ENCODE results near the gene CDC14B.

CDC14B gene

DNA sequence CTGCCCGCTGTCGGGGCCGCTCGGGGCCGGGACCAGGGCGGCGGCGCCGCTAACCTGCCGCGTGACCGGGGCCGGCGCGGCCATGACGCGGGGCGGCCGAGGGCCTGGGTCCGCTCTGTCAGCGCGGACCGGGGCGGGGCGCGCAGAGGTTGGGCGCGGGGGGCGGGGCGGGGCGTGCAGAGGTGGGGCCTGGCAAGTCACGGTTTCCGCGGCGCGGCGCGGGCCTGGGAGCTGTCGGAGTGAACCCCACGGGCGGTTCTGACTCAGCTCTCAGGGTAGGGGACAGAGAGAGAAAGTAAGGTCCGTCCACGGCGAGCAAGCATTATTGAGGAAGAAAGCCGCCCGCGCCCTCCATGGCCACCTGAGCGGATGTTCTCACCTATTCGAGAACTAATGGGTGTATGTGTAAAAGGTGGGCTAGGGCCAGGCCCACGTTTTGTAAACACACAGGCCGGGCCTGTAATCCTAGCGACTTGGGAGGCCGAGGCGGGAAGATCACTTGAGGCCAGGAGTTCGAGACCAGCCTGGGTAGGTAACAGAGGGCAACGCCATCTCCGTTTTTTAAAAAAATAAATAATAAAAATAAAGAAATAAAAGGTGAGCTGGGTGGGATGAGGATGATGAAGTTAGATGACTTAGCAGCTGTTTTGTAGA, 35.7 kb upstream of the CDC14B start, which contains the start of gene PRXL2C:
Gene PRXL2C, minus strand, starts transcription at position 120 of the 654 bp plus-strand sequence. Its CDS starts 36 bp downstream, at position 84.
- Histone ChIP-seq H3K36me3 (ENCODE audit: insufficient read depth, low read length) (peaks cover 7% of the 10 kb centered on the region; the same call in 1 of the 2 replicates), H3K9ac (ENCODE audit: insufficient read length) (peak within 1 kb of the TSS; percentile 73), H3K4me3 (peak within 1 kb of the TSS; percentile 87), H3K9me3 (ENCODE audit: low read depth, low read length) (no peaks in the 10 kb centered on the region), H3K27ac (peak within 1 kb of the TSS; percentile 40; the same call in 1 of the 2 replicates)
- no peak for TF ChIP-seq FOXP2 (optimal IDR thresholded peaks at IDR 0.05; ENCODE audit: control extremely low read depth, extremely low read length, insufficient read depth)
- TF ChIP-seq EZH2 (IDR thresholded peaks at IDR 0.05) = no peak
- no peak for TF ChIP-seq POLR2AphosphoS5 (IDR thresholded peaks at IDR 0.05; ENCODE audit: borderline replicate concordance, low read depth, low read length)
- no peak for DNase-seq (ENCODE audit: low read depth, low spot score)

DNA sequence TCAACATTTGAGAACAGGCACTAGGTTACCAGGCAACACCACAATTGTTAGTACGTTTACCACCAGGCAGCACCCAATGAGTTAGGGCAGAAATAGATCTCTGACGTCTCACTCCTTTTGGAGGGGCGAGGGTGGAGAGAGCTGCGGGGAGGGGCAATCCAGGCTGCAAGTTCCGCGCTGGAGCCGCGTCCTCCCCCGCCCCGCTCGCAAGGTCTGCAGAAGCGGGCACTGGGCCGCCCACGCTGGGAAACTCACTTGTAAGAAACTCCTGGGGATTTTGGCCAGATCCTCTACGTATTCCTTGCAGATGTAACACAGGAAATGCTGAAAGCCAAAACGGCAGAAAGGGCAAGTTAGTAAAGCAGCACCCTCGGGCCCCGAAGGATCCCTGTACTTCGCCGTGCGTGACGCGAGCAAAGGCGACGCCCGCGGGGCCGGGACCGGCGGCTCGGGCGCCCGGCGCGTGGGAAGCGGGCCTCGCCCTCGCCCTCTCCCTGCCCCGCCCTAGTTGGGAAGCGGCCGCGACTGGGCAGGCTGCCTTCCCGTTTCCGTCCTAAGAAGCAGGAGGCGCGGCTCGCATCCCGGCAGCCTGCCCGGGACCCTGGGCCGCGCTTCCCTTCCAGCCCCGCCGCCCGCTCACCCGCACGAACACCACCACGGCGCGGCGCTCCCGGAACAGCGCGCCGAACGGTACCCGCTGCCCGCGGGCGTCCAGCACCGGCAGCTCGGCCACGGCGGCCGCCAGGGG, 35.0 kb upstream of the CDC14B start:
- peak overlapping the region; percentile 40; the same call in 1 of the 2 replicates for H3K27ac ChIP-seq
- TF ChIP-seq FOXP2 (optimal IDR thresholded peaks at IDR 0.05; ENCODE audit: control extremely low read depth, extremely low read length, insufficient read depth) = no peak
- 0 out of 2 replicates have a peak, but pooled peaks have one; percentile 25 for TF ChIP-seq POLR2AphosphoS5 (IDR thresholded peaks at IDR 0.05; ENCODE audit: borderline replicate concordance, low read depth, low read length)
- DNase-seq (ENCODE audit: low read depth, low spot score) = peak; percentile 44
- H3K9ac ChIP-seq (ENCODE audit: insufficient read length) = peak overlapping the region; percentile 73
- peaks cover 12% of the 10 kb centered on the region; the same call in 1 of the 2 replicates for H3K36me3 ChIP-seq (ENCODE audit: insufficient read depth, low read length)
- no peaks in the 10 kb centered on the region for H3K9me3 ChIP-seq (ENCODE audit: low read depth, low read length)
- peak overlapping the region; percentile 87 for H3K4me3 ChIP-seq

DNA sequence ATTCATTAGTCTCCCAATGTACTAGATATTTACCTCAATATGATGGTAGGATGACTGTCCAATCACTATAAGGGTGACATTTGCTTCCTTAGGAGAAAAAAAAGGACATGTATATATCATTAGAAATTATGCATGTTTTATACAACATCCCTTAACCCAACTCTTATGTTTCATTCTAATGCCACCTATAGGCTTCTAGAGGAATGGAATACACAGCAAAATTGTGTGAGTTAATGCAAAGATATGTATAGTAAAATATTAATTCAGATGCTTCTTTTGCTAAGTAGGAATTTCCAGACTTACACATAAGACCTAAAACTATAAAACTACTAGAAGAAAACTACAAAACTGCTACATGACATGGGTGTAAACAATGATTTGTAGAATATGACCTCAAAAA, 32.0 kb upstream of the CDC14B start:
- Histone ChIP-seq H3K4me3 (no peak overlapping the region), H3K27ac (no peak overlapping the region), H3K9me3 (ENCODE audit: low read depth, low read length) (no peaks in the 10 kb centered on the region), H3K36me3 (ENCODE audit: insufficient read depth, low read length) (peaks cover 12% of the 10 kb centered on the region; the same call in 1 of the 2 replicates), H3K9ac (ENCODE audit: insufficient read length) (no peak overlapping the region)
- TF ChIP-seq EZH2 (IDR thresholded peaks at IDR 0.05) = no peak
- no peak for TF ChIP-seq POLR2AphosphoS5 (IDR thresholded peaks at IDR 0.05; ENCODE audit: borderline replicate concordance, low read depth, low read length)
- TF ChIP-seq FOXP2 (optimal IDR thresholded peaks at IDR 0.05; ENCODE audit: control extremely low read depth, extremely low read length, insufficient read depth) = no peak
- peak; percentile 16 for DNase-seq (ENCODE audit: low read depth, low spot score)

DNA sequence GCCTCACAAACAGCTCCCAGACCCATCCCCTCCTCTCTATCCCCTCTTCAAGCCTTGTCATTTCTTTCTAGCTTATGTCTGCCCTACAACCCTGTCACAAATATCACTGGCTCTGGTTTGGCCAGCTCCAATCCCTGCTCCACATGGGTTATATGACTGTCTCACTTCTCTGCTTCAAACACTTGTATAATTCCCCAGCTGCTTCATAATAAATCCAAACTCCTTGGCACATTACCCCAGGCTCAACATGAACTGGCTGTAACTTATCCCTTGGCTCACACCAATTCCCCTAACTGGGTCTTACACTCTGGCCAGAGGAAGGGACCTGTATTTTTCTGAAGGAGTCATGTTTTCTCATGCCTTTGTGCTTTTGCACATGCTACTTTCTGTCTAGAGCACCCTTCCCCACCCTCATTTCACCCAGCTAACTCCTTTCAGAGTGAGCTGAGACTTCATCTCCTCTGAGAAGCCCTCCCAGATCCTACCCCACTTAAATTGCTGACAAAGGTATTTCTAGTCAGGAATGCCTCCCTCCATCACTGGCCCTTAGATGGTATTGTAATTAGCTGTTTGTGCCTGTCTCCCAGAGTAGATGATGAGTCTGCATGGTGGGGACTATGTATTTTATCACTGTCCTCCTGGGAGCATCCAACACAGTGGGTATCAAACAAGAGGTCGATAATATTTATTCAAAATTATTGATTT, 30.1 kb upstream of the CDC14B start:
- Histone ChIP-seq H3K36me3 (ENCODE audit: insufficient read depth, low read length) (peaks cover 12% of the 10 kb centered on the region; the same call in 1 of the 2 replicates), H3K9ac (ENCODE audit: insufficient read length) (no peak overlapping the region), H3K9me3 (ENCODE audit: low read depth, low read length) (no peaks in the 10 kb centered on the region), H3K27ac (no peak overlapping the region), H3K4me3 (no peak overlapping the region)
- no peak for DNase-seq (ENCODE audit: low read depth, low spot score)
- no peak for TF ChIP-seq POLR2AphosphoS5 (IDR thresholded peaks at IDR 0.05; ENCODE audit: borderline replicate concordance, low read depth, low read length)
- TF ChIP-seq FOXP2 (optimal IDR thresholded peaks at IDR 0.05; ENCODE audit: control extremely low read depth, extremely low read length, insufficient read depth) = no peak
- TF ChIP-seq EZH2 (IDR thresholded peaks at IDR 0.05) = no peak

DNA sequence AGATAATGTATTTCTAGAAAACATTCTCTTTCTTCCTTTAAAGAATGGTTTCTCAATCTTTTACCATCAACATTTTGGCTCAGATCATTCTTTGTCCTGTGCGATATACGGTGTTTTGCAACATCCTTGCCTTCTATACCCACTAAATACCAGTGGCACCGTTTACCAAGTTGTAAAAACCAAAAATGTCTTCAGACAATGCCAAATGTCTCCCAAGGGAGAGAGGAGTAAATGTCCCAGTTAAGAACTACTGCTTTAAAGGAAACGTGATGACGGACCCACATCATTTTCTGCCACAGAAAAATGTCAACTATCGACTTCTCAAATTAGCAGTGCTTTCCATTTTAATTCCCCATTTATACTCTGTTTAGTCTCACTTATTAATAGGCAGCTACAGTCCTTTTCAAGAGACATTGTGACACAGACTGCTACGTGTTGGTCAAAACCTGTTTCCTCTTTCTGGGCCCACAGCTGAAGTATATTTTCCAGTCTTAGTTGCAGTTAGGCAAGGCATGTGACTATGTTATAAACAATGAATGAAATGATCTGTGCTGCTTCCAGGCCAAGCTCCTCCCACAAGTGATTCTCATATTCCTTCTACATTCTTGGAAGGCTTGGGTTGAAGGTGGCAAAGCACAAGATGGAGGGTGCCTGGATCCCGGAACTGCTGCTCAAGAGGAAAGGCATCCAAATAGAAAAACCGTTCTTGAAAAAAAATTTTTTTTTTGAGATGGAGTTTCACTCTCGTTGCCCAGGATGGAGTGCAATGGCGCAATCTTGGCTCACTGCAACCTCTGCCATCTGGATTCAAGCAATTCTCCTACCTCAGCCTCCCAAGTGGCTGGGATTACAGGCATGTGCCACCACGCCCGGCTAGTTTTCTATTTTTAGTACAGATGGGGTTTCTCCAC, 26.7 kb upstream of the CDC14B start:
- Histone ChIP-seq H3K9me3 (ENCODE audit: low read depth, low read length) (no peaks in the 10 kb centered on the region), H3K9ac (ENCODE audit: insufficient read length) (no peak overlapping the region), H3K36me3 (ENCODE audit: insufficient read depth, low read length) (peaks cover 11% of the 10 kb centered on the region; the same call in 1 of the 2 replicates), H3K4me3 (no peak overlapping the region), H3K27ac (peak overlapping the region; percentile 19; the same call in 1 of the 2 replicates)
- TF ChIP-seq EZH2 (IDR thresholded peaks at IDR 0.05) (no peak), FOXP2 (optimal IDR thresholded peaks at IDR 0.05; ENCODE audit: control extremely low read depth, extremely low read length, insufficient read depth) (no peak), POLR2AphosphoS5 (IDR thresholded peaks at IDR 0.05; ENCODE audit: borderline replicate concordance, low read depth, low read length) (no peak)
- no peak for DNase-seq (ENCODE audit: low read depth, low spot score)

DNA sequence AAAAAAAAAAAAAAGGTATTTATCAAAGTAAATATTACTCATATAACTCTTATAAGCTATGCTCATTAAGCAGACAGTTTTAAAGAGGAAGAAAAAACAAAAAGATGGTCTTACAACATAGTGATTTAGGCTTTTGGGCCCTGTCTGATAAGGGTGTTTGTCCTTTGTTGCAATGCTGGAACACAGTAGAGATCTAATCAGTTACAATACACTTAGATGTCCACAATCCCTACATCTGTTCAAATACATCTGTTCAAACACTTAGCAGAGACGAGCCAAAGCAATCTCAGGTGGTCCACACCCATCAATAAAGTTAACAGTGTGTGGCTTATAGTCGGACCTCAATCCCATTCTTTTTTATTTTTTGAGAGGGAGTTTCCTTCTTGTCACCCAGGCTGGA, 24.5 kb upstream of the CDC14B start:
- no peak for DNase-seq (ENCODE audit: low read depth, low spot score)
- Histone ChIP-seq H3K27ac (no peak overlapping the region), H3K36me3 (ENCODE audit: insufficient read depth, low read length) (no peaks in the 10 kb centered on the region), H3K9ac (ENCODE audit: insufficient read length) (no peak overlapping the region), H3K4me3 (no peak overlapping the region), H3K9me3 (ENCODE audit: low read depth, low read length) (no peaks in the 10 kb centered on the region)
- no peak for TF ChIP-seq EZH2 (IDR thresholded peaks at IDR 0.05)
- TF ChIP-seq POLR2AphosphoS5 (IDR thresholded peaks at IDR 0.05; ENCODE audit: borderline replicate concordance, low read depth, low read length) = no peak
- TF ChIP-seq FOXP2 (optimal IDR thresholded peaks at IDR 0.05; ENCODE audit: control extremely low read depth, extremely low read length, insufficient read depth) = no peak

DNA sequence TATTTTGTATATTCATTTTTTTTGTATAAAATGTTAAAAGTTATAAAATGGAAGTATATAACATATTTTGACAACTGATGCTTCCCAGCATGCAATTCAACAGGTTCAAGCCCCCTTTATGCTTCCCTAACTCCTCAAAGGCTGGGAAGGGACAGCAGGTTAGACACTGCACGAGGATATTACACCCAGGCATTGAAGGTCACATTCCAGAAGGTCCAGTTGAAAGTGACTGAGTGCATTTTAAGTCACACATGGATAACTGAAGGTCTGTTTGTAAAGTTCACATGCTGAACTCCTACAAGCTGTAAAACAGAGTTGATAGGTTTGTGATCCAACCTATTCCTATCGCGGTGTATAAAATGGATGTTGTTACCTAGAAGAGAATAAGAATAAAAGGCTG, 21.9 kb upstream of the CDC14B start:
- no peak overlapping the region for H3K27ac ChIP-seq
- TF ChIP-seq POLR2AphosphoS5 (IDR thresholded peaks at IDR 0.05; ENCODE audit: borderline replicate concordance, low read depth, low read length) = no peak
- TF ChIP-seq FOXP2 (optimal IDR thresholded peaks at IDR 0.05; ENCODE audit: control extremely low read depth, extremely low read length, insufficient read depth) = no peak
- no peak for TF ChIP-seq EZH2 (IDR thresholded peaks at IDR 0.05)
- no peak overlapping the region for H3K9ac ChIP-seq (ENCODE audit: insufficient read length)
- no peaks in the 10 kb centered on the region for H3K9me3 ChIP-seq (ENCODE audit: low read depth, low read length)
- H3K36me3 ChIP-seq (ENCODE audit: insufficient read depth, low read length) = no peaks in the 10 kb centered on the region
- DNase-seq (ENCODE audit: low read depth, low spot score) = no peak
- H3K4me3 ChIP-seq = no peak overlapping the region

Data from SK-N-MC (cell line).